Measurements from ENCODE around the gene DPP6.
A peak's percentile ranks its signal among the peaks of the same experiment; 100 is the strongest.

Gene DPP6

GRCh38 chr7:154680894-154681659 lies 628.9 kb downstream of the DPP6 start:
- Histone ChIP-seq H3K9me3 (no peaks in the 10 kb centered on the region), H3K4me1 (peaks cover 62% of the 10 kb centered on the region), H3K36me3 (no peaks in the 10 kb centered on the region), H3K27me3 (no peaks in the 10 kb centered on the region), H3K4me3 (ENCODE audit: low read depth, low read length) (peak overlapping the region; percentile 15)
- TF ChIP-seq, protein P1, sequence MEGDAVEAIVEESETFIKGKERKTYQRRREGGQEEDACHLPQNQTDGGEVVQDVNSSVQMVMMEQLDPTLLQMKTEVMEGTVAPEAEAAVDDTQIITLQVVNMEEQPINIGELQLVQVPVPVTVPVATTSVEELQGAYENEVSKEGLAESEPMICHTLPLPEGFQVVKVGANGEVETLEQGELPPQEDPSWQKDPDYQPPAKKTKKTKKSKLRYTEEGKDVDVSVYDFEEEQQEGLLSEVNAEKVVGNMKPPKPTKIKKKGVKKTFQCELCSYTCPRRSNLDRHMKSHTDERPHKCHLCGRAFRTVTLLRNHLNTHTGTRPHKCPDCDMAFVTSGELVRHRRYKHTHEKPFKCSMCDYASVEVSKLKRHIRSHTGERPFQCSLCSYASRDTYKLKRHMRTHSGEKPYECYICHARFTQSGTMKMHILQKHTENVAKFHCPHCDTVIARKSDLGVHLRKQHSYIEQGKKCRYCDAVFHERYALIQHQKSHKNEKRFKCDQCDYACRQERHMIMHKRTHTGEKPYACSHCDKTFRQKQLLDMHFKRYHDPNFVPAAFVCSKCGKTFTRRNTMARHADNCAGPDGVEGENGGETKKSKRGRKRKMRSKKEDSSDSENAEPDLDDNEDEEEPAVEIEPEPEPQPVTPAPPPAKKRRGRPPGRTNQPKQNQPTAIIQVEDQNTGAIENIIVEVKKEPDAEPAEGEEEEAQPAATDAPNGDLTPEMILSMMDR (IDR thresholded peaks at IDR 0.05; ENCODE audit: low read depth, low read length), result peak; percentile 32
- DNase-seq, result peak; percentile 91

- no peaks in the 10 kb centered on the region for H3K36me3 ChIP-seq
Measured at GRCh38 chr7:154682003-154682402, 629.8 kb downstream of the DPP6 start.

GRCh38 chr7:154684666-154685563 lies 632.7 kb downstream of the DPP6 start:
- peak; percentile 65 for DNase-seq
- peaks cover 64% of the 10 kb centered on the region for H3K4me1 ChIP-seq
- H3K9me3 ChIP-seq, result no peaks in the 10 kb centered on the region
- H3K4me3 ChIP-seq (ENCODE audit: low read depth, low read length), result no peak overlapping the region
- TF ChIP-seq, protein P1 (IDR thresholded peaks at IDR 0.05; ENCODE audit: low read depth, low read length), result no peak
- H3K27me3 ChIP-seq, result no peaks in the 10 kb centered on the region
- no peaks in the 10 kb centered on the region for H3K36me3 ChIP-seq

More at GRCh38 chr7:154682003-154682402, 629.8 kb downstream of the DPP6 start:
- TF ChIP-seq, protein P1 (IDR thresholded peaks at IDR 0.05; ENCODE audit: low read depth, low read length), result no peak
- H3K27me3 ChIP-seq, result no peaks in the 10 kb centered on the region
- H3K4me1 ChIP-seq, result peaks cover 72% of the 10 kb centered on the region
- no peak overlapping the region for H3K4me3 ChIP-seq (ENCODE audit: low read depth, low read length)
- no peak for DNase-seq
- no peaks in the 10 kb centered on the region for H3K9me3 ChIP-seq

GRCh38 chr7:154685564-154685901 lies 633.3 kb downstream of the DPP6 start:
- Histone ChIP-seq H3K4me3 (ENCODE audit: low read depth, low read length) (no peak overlapping the region), H3K9me3 (no peaks in the 10 kb centered on the region; the same call in 1 of the 2 replicates), H3K4me1 (peaks cover 59% of the 10 kb centered on the region), H3K27me3 (no peaks in the 10 kb centered on the region), H3K36me3 (no peaks in the 10 kb centered on the region)
- TF ChIP-seq, protein P1 (IDR thresholded peaks at IDR 0.05; ENCODE audit: low read depth, low read length), result no peak
- DNase-seq, result no peak

DNA sequence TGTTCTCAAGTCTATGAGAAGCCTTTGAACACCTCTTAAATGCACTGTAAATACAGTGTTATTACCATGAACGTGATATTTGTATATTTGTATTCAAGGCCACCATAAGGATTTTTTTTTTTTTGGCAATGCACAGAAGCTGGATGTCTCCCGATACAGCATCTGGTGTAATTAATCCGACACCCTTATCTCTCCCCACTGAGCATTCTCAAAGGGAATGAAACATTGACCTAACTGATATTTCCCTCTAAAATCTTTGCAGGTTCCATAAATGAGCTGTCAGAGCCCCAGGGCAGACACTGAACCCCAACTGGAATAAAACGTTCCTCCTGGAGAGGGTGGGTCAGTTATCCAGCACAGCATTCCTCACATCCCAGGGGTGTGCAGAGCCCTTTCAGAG lies 634.1 kb downstream of the DPP6 start:
- Histone ChIP-seq H3K4me1 (peaks cover 59% of the 10 kb centered on the region), H3K27me3 (no peaks in the 10 kb centered on the region), H3K36me3 (no peaks in the 10 kb centered on the region), H3K4me3 (ENCODE audit: low read depth, low read length) (no peak overlapping the region), H3K9me3 (no peaks in the 10 kb centered on the region; the same call in 1 of the 2 replicates)
- no peak for DNase-seq
- TF ChIP-seq, protein P1 (IDR thresholded peaks at IDR 0.05; ENCODE audit: low read depth, low read length), result no peak

All from BE2C (cell line).